ENCODE measurements around the gene ANO9.

The ANO9 gene

DNA sequence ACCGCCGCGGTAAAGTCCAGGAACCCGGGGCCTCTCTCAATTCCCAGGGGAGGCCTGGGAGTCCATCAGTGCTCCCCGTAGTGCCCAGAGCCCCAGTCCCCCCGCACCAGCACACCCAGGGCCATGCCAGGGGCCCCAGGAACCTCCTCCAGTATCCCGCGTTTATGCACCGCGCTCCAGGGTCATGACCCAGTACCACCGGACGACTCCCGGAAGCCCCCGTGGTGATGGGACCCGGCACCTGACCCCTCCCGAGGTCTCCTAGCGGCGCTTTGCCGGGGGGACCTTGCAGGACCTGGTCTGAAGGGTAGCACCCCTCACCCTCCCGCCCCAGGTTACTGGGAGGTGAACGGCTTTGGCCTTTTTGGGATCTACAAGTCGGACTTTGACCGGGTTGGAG lies 61.3 kb downstream of the ANO9 start:
- DNase-seq: no peak

DNA sequence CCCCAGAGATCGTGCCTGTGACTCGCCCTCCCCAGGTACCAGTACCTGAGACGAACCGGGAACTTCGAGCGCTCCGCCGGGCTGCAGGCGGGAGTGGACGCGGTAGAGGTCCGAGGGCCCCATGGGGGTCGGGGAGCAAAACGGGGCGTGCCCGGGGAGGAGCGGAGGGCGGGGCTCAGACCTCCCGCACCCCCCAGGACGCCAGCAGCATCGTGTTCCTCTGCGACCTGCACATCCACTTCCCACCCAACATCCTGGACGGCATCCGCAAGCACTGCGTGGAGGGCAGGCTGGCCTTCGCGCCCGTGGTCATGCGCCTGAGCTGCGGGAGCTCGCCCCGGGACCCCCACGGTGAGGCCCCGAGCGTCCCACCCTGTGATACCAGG lies 61.7 kb downstream of the ANO9 start:
- DNase-seq: no peak

DNA sequence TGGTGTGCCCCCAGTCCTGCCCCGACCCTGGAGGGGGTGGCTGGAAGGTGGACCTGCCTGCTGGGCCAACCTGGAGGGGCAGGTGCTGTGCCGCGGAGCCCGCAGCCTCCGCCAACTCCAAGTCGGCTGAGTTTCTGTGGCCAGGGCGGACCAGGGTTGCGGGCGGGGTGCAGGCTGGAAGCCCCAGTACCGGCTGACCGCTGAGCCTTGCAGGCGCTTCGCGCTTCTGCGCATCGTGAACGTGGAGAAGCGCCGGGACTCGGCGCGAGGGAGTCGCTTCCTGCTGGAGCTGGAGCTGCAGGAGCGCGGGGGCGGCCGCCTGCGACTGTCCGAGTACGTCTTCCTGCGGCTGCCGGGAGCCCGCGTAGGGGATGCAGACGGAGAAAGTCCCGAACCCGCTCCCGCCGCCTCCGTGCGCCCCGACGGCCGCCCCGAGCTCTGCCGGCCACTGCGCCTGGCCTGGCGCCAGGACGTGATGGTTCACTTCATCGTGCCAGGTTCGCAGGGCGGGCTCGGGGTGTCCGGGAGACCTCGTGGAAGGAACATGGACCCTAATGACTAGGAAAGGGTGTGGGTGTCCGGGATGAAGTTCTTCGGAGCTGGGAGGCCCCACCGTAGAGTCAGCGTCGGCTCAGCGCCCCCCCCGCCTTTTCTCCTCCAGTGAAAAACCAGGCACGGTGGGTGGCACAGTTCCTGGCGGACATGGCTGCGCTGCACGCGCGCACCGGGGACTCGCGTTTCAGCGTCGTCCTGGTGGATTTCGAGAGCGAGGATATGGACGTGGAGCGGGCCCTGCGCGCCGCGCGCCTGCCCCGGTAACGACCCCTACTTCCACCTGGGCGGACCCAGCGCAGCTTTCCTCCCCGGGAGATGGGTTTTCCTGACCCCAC lies 62.4 kb downstream of the ANO9 start:
- DNase-seq: no peak

DNA sequence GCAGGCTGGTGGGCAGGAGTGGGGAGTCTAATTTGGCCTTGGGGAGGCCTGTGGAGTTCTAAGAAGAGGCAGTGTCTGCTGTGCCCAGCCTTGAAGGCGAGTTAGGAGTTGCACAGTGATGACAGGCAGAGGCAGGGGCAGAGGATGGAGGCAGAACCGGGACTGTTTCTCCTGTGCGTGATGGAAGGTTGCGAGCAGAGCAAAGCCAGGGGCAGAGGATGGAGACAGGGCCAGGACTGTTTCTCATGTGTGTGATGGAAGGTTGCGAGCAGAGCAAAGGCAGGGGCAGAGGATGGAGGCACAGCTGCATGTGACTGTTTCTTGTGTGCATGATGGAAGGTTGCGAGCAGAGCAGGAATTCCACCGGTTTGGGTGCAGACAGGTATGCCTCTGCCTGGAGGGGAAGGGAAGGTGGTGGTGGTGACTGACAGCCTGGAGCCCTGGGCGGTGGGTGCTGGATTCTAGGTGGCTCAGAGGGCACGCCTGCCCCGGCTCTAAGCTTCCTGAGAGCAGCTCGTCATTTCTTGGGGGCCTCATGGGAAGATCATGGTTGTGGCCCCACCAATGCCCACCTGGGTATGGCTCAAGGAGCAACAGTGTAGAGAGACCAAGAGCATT lies 63.8 kb downstream of the ANO9 start:
- DNase-seq: no peak

DNA sequence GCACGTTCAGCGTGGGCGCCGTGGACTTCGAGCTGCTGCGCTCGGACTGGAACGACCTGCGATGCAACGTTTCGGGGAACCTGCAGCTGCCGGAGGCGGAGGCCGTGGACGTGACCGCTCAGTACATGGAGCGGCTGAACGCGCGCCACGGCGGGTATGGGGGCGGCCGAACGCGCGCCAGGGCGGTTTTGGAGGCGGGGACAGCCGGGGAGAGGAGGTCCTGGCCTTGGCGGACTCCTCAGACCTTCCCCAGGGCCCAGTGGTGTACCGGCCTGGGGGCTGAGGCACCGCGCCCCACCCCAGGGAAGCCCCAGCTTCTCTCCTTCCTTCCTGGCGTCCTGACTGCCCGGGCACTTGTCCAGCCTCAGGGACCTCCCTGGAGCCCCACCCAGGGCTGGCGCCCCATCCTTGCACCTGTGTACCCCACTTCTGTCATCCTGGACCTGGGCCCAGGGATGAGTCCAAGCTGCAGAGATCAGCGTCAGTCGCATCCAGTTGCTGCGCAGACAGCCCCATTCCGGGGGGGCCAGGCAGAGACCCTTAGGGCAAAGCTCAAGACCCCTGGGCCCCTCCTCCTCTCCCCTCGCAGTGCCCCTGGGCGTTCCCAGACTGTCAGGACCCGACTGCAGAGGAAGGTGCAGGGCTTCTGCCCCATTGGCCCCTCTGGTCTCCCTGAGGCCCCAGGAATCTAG lies 64.5 kb downstream of the ANO9 start:
- no peak for DNase-seq

DNA sequence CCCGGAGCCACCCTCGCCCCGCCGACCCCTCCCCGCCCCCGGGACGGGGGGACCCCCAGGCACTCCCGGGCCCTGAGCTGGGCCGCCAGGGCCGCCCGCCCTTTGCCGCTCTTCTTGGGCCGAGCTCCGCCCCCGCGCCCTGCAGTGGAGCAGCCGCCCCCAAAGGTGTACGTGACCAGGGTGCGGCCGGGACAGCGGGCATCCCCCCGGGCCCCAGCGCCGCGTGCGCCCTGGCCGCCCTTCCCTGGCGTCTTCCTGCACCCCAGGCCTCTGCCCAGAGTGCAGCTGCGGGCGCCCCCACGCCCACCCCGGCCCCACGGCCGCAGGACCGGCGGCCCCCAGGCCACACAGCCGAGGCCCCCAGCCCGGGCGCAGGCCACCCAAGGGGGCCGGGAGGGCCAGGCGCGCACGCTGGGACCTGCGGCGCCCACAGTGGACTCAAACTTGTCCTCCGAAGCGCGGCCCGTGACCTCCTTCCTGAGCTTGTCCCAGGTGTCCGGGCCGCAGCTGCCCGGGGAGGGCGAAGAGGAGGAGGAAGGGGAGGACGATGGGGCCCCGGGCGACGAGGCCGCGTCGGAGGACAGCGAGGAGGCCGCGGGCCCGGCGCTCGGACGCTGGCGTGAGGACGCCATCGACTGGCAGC lies 65.2 kb downstream of the ANO9 start:
- no peak for DNase-seq

DNA sequence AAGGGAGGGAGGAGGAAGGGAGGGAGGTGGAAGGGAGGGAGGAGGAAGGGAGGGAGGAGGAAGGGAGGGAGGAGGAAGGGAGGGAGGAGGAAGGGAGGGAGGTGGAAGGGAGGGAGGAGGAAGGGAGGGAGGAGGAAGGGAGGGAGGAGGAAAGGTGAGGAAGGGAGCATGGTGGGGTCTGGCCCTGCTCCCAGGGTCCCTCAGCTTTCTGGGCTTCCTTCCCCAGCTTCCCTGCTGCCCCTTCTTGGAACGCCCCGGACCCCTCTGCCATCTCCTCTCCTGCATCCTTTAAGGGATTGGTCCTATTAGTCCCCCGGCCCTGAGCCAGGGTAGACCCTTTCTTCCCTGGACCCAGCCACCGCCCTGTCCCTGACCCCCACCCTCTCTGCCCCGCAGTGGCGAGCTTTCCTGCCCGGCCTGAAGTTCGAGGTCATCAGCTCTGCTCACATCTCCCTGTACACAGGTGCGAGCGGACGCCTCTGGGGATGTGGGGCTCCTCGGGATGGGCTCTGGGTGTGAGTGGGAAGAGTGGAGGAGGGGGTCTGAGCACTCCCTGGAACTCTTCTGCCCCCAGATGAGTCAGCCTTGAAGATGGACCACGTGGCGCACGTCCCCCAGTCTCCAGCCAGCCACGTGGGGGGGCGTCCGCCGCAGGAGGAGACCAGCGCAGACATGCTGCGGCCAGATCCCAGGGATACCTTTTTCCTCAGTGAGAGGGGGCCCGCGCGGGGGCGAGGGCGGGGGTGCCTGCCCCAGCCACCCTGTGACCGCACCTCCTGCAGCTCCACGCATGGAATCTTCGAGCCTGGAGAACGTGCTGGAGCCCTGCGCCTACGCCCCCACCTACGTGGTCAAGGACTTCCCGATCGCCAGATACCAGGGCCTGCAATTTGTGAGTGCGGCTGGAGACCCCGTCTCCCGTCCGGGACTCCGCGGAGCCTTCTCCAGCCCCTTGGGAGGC lies 66.5 kb downstream of the ANO9 start:
- DNase-seq: no peak

DNA sequence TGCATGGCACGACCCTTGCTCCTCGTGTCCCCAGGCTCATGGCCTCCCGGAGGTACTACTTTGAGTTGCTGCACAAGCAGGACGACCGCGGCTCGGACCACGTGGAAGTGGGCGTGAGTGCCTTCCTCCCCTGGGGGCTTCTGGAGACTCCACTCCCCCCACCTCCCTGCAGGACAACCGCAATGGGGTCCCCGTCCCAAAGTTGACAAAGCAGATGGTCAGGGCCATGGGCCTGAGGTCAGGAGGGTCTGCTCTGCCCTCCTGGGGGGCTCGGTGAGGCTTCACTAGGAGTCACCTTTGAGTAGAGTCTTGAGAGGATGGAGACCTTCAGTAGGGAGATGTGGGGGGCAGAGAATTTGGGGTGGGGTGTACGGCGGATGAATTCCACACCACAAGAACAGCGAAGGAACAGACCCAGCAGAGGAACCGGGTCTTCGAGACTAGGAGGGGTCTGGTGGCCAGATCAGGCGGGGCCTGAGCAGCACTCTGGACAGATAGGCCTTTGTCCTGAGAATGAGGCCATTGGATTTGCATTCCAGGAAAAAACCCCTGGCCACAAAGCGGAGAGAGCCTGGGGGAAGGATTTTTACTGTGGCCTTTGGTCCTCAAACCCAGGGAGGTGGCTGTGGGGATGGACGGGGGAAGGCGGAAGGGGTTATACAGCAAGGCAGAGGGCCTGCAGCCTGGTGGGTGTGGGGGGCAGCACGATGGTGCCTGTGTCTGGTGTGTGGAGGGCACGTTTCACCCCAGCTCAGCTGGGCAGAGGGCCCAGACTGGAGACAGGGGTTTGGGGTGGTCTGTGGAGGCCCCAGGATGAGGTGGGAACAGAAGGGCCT lies 67.9 kb downstream of the ANO9 start:
- no peak for DNase-seq

DNA sequence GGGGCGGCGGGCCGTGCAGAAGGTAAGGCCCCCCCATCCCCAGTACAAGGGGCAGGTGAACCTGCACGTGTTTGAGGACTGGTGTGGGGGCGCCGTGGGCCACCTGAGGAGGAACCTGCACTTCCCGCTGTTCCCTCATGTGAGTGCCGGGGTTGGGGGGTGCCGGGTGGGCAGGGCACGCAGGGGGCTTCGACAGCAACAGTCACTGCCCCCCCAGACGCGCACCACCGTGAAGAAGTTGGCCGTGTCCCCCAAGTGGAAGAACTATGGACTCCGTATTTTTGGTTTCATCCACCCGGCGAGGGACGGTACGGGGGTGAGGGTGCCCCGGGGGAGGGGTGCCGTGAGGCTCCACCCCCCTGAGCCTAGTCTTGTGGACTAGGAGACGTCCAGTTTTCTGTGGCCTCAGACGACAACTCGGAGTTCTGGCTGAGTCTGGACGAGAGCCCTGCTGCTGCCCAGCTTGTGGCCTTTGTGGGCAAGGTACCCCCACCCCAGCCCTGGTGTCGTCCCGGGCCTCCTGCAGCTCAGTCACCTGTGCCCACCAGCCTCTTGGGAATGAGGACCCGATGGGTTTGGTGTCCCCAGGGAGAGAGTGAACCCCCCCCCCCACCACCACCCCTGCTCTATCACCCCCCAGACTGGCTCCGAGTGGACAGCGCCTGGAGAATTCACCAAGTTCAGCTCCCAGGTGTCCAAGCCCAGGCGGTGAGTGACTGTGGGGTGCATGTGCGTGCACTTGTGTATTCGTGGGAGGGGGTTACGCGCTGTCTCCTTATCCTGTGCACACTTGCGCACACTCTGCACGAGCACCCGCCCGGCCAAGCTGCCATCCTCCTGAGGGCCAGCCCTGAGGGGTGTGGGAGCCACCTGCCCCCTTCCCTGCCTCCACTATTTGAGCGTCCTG lies 68.7 kb downstream of the ANO9 start:
- DNase-seq: no peak

DNA sequence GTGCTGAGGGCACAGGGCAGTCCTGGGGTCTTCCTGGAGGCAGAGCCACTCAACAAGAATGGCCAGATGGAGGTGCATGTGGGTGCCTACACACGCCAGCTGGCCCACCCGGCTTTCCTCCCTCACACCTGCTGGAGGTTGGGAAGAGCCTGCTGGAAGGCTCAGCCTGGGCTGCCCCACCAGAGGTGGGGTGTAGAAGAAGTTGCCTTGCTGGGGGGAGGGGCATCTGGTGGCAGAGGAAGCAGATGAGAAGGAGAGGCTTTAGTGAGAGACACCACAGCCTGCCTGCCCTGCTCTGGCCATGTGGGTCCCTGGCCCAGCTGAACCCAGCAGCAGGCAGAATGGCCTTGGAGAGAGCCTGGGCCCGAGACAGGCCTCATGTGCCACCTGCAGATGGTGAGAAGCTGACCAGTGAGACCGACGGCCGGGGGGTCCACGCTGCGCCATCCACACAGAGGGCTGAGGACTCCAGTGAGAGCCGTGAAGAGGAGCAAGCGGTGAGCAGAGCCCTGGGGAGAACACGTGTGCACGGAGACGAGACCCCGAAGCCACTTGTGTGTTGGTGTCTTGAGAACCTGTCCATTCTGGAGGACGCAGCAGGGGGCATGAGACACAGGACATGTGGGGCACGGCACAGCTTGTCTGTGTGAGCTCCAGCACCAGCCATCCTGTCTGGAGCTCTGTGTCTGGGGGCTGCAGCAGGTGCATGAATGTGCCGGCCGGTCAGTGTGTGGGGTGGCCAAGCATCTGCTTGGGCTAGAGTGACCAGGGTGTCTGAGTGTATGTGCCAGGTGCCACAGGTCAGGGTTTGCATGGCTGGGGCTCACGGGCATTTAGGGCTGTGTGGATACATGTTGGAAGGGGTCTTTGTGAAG lies 69.9 kb downstream of the ANO9 start:
- DNase-seq: no peak

DNA sequence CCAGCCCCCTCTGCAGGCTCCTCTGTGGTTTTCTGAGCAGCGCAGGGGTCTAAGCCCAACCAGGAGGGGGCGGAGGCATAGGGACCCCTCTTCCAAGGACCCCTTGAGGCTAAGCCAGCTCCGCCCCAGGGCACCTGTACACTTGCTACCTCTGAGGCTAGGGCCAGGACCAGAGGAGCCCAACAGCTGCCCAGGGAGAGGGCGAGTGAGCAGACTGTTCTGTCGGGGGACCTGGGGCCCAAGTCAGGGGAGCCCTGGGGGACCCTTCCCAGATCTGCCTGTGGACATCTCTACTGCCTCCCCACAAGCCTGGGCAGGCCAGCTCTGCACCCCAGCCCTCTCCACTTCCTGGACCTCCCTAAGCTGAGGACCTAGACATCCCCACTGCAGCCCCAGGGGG lies 70.8 kb downstream of the ANO9 start:
- no peak for DNase-seq

DNA sequence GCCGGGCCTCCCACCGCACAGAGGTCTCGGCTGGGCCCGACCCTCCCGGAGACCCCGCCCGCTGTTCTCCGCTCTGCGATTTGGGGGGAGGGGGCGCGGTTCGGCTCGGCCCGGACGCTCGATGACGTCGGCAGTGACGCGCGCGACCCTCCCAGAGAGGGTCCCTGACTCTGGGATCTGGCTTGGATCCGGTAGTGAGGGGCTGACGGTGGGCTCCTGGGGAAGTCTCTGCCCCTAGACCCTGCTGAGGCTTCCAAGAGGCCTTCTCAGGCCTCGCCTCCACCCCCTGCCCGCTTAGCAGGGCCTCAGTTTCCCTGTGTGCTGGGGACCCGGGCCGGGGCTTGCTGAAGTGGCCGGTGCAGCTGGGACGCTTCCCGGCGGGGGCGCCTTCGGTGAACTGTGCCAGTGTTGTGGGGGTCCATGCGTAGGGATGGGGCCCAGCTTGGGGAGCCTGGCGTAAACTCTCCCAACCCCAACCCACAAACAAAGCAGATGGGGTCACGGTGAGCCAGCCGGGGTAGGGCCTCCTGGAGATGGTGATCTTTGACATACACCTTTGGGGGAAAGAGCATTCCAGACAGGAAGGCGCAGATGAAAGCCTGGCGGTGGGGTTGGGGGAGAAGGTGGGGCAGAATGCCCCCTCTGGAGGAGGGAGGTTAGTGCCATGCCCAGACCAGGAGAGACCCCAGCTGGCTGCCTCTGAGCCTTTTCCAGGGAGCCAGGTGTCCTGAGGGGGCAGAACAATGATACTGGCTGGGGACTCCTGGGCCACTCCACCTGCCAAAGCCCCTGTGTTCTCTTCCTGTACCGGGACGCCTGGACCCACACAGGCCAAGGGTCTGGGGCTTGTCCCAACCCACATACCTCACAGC lies 71.5 kb downstream of the ANO9 start:
- DNase-seq: no peak

DNA sequence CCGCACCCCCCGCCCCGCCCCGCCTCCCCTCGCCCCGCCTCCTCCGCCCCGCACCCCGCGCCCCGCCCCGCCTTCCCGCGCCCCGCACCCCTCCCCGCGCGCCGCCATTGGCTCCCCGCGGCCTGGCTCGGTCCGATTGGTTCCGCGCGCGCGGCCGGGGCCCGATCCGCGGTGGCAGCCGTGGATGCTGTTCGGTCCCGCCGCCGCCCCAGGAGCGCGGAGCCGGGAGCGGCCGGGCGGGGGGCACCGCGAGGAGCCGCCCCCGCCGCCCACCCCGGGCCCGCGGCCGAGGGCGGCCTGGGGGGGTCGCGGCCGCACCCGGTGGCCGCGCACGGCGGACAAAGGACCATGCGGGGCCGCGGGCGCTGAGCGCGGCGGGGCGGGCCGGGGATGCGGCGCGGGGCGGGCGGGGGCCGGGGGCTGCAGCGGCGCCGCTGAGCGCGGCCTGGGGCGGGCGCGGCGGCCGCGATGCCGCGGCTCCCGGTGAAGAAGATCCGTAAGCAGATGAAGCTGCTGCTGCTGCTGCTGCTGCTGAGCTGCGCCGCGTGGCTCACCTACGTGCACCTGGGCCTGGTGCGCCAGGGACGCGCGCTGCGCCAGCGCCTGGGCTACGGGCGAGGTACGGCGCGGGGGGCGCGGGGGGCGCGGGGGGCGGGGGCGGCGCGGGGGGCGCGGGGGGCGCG lies 72.3 kb downstream of the ANO9 start, which contains the start of gene B4GALNT4:
TSS of gene B4GALNT4 (plus strand) at position 164 of the 683 bp plus-strand sequence. CDS start at position 469, 305 bp downstream.
- DNase-seq: peak; percentile 58

DNA sequence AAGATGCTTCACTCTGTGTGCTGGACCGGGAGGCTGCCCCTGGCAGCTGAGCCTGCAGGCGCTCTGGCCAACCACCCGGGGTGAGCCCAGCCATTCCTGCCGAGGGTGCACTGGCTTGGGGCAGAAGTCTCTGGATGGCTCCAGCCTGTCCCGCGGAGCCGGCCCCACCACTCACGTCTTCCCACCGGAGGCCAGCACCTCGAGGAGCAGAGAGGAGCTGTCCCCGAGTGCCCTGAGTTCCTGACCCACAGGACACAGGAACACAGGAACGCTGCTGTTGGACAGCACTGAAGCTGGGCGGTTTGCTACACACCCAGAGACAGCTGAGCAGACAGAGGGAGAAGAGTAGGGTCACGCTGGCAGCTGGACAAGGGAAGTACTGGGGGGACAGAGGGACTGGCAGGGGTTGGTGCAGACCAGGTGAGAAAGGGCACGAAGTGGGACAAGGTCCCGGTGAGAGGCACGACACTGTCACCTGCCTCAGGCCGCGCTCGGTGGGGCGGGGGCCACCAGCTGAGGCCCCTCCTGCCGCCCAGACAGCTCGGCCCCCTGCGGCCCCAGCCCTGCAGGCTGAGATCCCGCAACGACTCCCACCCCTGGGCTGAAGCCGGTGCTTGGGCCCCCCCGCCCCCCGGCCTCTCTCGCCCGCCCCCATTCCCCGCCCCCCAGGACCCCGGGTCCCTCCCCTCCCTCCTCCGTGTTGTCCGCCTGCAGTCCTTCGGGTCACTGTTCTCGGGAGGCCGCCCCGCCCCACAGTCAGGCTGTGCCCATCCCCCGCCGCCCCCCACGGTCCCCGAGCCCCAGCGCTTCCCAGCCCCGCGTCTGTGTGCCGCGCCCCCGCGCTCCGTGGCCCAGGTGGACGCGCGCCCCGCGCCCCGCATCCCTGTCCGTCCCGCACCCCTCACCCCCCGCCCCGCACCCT lies 73.1 kb downstream of the ANO9 start:
- DNase-seq: no peak

DNA sequence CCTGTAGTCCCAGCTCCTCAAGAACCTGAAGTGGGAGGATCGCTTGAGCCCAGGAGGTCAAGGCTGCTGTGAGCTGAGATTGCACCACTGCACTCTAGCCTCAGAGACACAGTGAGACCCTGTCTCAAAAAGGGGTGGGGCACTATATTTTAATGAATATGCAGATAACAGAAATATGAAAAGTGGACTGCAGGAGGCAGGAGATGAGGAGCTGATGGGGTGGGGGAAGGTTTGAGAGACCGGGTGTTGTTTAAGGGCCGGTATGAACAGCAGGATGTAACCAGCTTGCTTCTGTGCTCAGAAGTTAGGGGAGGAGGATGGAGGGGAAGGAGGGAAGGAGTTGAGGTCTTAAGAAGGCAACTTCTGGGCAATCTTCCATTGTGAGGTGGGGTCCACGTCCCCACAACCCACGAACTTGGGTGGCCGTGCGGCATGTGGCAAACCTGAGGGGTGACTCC lies 73.8 kb downstream of the ANO9 start:
- no peak for DNase-seq

Measured in fibroblast of skin of right quadriceps (primary cell).